HL-60 (cell line): ENCODE measurements around the gene HPSE.
A peak's percentile ranks its signal among the peaks of the same experiment; 100 is the strongest.

Experiments
- POLR2AphosphoS5 ChIP-seq: IDR thresholded peaks from 2 replicates; pipeline ENCODE4 v1.6.1; 2012; ENCODE audit warnings: low read depth
- SPI1 ChIP-seq: IDR thresholded peaks from 2 replicates; pipeline ENCODE4 v1.6.1; 2012; ENCODE audit warnings: low read depth, mild to moderate bottlenecking, borderline replicate concordance
- TF ChIP-seq, protein P1 (sequence below): IDR thresholded peaks from one replicate; pipeline ENCODE4 v1.5.1; 2011; ENCODE audit warnings: low read length, control low read depth, inconsistent platforms; ENCODE audit not compliant: insufficient read depth
- TF ChIP-seq, protein P2 (sequence below): IDR thresholded peaks from 2 replicates; pipeline ENCODE4 v1.6.1; 2012; ENCODE audit warnings: low read depth; ENCODE audit not compliant: insufficient replicate concordance

DNA sequence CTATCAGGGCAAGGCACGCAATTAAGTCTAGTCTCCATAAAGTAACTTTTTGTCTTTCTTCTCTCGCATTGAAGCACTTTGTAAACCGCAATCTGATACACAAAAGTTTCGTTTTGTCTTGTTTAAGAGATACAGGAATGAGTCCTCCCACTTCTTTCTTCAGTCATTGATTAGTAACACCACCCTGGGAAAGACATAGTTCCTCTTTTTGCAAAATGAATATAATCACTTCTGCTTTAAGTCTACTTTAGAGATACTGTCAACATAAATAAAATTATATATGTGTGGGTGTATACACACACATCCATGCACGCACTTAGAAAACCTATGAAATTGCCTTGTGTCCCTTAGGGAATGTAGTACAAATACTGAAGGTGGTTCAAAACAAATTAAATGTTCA is 61.7 kb downstream of the HPSE start:
- TF ChIP-seq, protein P1, sequence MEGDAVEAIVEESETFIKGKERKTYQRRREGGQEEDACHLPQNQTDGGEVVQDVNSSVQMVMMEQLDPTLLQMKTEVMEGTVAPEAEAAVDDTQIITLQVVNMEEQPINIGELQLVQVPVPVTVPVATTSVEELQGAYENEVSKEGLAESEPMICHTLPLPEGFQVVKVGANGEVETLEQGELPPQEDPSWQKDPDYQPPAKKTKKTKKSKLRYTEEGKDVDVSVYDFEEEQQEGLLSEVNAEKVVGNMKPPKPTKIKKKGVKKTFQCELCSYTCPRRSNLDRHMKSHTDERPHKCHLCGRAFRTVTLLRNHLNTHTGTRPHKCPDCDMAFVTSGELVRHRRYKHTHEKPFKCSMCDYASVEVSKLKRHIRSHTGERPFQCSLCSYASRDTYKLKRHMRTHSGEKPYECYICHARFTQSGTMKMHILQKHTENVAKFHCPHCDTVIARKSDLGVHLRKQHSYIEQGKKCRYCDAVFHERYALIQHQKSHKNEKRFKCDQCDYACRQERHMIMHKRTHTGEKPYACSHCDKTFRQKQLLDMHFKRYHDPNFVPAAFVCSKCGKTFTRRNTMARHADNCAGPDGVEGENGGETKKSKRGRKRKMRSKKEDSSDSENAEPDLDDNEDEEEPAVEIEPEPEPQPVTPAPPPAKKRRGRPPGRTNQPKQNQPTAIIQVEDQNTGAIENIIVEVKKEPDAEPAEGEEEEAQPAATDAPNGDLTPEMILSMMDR: no peak
- TF ChIP-seq SPI1: peak; percentile 52; the same call in 1 of the 2 replicates
- TF ChIP-seq, protein P2, sequence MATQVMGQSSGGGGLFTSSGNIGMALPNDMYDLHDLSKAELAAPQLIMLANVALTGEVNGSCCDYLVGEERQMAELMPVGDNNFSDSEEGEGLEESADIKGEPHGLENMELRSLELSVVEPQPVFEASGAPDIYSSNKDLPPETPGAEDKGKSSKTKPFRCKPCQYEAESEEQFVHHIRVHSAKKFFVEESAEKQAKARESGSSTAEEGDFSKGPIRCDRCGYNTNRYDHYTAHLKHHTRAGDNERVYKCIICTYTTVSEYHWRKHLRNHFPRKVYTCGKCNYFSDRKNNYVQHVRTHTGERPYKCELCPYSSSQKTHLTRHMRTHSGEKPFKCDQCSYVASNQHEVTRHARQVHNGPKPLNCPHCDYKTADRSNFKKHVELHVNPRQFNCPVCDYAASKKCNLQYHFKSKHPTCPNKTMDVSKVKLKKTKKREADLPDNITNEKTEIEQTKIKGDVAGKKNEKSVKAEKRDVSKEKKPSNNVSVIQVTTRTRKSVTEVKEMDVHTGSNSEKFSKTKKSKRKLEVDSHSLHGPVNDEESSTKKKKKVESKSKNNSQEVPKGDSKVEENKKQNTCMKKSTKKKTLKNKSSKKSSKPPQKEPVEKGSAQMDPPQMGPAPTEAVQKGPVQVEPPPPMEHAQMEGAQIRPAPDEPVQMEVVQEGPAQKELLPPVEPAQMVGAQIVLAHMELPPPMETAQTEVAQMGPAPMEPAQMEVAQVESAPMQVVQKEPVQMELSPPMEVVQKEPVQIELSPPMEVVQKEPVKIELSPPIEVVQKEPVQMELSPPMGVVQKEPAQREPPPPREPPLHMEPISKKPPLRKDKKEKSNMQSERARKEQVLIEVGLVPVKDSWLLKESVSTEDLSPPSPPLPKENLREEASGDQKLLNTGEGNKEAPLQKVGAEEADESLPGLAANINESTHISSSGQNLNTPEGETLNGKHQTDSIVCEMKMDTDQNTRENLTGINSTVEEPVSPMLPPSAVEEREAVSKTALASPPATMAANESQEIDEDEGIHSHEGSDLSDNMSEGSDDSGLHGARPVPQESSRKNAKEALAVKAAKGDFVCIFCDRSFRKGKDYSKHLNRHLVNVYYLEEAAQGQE: no peak
- no peak for TF ChIP-seq POLR2AphosphoS5
